NCI-H510A (cell line): ENCODE measurements around the gene UBE2K.
"Not testable (repeated sequence)": the region's sequence is repeated elsewhere in the genome, so short reads cannot be mapped to it uniquely, and the experiment has no call there.

Source experiments
- DNase-seq: peaks from one replicate; lab custom pipeline; 2025; lab: John Stamatoyannopoulos, UW

The UBE2K gene

DNA sequence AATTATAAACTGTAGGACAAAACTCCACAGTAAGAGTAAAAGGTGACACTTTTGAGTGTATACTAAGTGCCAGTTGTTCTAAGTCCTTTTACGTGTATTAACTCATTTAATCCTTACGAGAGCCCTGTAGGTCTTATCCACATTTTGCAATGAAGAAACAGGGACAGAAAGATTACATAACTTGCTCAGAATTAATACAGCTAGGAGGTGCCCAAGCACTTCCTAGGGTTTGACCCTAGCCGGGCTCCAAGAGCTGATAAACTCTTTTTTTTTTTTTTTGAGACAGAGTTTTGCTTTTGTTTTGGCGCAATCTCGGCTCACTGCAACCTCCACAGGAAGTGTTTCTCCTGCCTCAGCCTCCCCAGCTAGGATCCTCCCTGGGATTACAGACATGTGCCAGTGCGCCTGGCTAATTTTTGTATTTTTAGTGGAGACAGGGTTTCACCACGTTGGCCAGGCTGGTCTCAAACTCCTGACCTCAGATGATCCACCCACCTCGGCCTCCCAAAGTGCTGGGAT lies 110.4 kb downstream of the UBE2K start:
- no peak for DNase-seq

DNA sequence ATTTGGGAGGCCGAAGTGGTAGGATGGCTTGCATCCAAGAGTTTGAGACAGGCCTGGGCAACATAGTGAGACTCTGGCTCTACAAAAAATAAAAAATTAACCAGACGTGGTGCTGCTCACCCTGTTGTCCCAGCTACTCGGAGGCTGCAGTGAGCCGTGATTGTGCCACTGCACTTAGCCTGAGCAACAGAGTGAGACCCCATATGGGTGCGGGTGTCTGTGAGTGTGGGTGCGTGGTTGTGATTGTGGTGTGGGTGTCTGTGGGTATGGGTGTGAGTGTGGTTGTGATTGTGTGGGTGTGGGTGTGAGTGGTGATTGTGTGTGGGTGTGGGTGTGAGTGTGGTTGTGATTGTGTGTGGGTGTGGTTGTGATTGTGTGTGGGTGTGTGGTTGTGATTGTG lies 114.6 kb downstream of the UBE2K start:
- DNase-seq: no peak

DNA sequence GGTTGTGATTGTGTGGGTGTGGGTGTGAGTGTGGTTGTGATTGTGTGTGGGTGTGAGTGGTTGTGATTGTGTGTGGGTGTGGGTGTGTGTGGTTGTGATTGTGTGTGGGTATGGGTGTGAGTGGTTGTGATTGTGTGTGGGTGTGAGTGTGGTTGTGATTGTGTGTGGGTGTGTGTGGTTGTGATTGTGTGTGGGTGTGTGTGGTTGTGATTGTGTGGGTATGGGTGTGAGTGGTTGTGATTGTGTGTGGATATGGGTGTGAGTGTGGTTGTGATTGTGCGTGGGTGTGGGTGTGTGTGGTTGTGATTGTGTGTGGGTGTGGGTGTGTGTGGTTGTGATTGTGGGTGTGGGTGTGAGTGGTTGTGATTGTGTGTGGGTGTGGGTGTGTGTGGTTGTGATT lies 115.1 kb downstream of the UBE2K start:
- not testable (repeated sequence) for DNase-seq

DNA sequence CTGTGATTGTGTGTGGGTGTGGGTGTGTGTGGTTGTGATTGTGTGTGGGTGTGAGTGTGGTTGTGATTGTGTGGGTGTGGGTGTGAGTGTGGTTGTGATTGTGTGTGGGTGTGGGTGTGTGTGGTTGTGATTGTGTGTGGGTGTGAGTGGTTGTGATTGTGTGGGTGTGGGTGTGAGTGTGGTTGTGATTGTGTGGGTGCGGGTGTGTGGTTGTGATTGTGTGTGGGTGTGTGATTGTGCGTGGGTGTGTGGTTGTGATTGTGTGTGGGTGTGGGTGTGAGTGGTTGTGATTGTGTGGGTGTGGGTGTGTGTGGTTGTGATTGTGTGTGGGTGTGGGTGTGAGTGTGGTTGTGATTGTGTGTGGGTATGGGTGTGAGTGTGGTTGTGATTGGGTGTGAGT lies 115.8 kb downstream of the UBE2K start:
- not testable (repeated sequence) for DNase-seq

DNA sequence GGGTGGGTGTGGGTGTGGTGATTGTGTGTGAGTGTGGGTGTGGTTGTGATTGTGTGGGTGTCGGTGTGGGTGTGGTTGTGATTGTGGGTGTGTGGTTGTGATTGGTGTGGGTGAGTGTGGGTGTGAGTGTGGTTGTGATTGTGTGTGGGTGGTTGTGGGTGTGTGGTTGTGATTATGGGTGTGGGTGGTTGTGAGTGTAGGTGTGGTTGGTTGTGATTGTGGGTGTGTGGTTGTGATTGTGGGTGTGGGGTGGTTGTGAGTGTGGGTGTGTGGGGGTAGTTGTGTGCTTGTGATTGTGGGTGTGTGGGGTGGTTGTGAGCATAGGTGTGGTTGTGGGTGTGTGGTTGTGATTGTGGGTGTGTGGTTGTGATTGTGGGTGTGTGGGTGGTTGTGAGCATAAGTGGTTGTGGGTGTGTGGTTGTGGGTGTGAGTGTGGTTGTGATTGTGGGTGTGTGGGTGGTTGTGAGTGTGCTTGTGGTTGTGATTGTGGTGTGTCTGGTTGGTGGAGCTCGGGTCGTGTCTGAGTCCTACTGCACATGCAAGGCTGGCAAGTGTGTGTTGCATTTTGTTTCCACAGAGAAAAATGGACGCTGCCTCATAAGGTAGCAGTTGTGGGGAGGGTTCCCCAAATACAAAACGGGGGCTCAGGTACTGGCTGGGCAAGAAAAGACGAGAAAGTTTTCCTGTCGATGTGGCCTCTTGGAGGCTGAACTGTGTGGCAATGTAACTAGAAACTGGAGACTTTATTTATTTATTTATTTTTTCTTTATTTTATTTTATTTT lies 116.7 kb downstream of the UBE2K start:
- no peak for DNase-seq

DNA sequence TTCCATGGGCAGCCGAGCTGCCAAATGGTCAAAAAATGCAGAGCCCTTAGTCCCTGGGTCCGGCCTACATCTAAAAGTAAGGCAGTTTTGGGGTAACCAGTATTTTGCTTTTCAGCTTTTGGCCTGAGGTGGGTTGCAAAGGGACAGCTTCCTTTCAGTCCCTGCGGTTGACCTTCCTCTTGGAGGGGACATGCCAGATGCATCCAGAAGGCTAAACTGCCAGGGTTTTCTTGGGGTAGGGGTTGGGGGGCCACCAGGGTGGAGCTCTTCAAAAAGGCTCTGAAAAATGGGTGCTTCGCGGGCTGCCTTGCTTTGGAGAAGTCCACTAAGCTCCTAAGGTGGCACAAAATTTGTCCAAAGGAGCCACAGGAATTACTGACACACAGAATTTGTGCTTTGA lies 120.7 kb downstream of the UBE2K start:
- DNase-seq: no peak

DNA sequence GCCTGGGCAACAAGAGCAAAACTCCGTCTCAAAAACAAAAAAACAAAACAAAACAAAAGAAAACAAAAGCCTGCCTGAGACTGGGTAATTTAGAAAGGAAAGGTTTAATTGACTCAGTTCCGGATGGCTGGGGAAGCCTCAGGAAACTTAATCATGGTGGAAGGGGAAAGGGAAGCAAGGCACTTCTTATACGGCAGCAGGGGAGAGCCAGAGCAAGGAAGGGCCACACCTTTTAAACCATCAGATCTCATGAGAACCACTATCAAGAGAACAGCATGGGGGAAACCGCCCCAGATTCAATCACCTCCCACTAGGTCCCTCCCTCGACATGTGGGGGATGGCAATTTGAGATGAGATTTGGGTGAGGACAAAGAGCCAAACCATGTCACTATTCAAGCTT lies 122.2 kb downstream of the UBE2K start:
- no peak for DNase-seq

DNA sequence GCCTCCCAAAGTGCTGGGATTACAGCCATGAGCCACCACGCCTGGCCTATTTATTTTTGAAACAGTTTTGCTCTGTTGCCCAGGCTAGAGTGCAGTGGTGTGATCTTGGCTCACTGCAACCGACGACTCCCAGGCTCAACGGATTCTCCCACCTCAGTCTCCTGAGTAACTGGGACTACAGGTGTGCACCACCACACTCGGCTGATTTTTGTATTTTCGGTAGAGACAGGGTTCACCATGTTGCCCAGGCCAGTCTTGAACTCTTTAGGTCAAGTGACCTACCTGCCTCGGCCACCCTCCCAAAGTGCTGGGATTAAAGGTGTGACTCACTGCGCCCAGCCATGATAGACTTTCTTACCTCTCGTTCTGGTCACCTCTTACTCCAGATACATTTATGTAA lies 124.0 kb downstream of the UBE2K start:
- DNase-seq: no peak

DNA sequence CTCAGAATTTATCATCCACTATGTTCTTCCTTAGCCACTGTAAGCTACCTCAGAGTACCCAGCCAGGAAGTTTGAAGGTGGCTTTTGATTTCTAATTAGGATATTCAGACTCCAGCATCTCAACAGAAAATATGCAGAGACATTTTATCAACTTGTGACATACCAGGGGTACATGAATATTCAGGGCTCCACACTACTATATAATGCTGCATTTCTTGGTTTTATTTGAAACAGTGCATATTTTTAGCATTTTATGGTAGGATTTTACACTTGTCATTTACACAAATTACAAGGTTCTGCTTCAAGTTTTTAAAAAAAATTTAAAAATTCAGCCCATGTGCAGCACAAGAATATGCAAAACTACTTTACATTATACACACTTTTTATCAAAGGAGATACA lies 124.7 kb downstream of the UBE2K start:
- DNase-seq: no peak

DNA sequence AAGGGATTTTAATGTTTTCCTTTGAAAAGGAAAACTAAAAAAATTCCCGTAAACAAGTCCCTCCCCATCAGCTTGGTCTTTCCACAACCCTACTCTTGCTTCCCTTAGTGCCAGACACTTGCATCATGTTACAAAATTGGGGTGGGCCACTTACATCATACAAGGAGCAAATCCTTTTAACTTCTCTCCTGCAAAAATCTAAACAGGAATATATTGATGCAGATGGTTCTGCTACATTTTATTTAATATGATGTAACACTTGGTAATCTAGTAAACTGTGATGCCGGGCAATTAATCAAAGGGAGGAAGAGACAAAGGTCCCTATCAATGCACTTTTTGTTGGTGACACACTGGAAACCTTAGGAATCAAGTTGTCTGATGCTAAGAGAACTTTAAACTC lies 125.3 kb downstream of the UBE2K start:
- DNase-seq: no peak

DNA sequence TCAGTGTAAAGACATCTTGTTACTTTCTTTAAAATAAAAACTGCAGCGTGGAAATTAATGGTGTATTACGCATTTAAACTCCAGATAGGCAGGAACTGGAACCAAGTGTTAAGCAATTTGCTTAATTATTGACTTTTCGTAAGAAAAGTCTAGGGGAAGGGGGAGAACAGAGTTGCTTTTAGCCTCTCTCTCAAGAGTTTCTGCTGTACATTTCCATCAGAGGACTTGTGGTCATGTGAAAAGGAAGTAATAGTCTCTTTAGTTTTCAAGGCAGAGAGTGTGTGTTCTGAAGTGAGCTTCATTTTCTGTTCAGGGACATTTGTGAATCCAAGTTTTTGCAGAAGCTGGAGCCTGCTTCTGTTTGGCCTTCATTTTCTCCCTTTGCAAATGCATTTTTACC lies 127.2 kb downstream of the UBE2K start:
- DNase-seq: no peak

DNA sequence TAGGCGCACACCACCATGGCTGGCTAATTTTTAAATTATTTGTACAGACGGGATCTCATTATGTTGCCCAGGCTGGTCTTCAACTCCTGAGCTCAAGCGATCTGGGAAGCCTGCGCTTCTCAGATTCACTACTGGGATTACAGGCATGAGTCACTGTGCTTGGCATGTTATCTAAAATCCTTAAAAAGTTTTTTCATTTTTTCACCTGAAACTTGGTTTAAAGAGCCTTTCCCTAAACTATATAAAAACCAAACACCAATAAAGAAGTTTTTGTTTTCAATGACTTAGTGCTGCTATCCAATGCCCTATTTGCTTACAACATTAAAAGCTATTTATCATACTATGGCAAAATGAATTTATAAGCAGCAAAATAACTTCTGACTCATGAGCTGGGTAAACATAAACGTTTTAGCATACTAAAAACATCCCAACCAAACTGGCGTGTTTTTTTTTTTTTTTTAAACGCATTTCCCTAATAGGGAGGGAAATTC lies 127.8 kb downstream of the UBE2K start:
- no peak for DNase-seq
